C4-2B (cell line): ENCODE results near the gene EGLN1.

Experiments
- ZFX ChIP-seq: fragments of 450-650 bp; IDR thresholded peaks from 2 replicates; pipeline ENCODE4 v1.6.1; 2017
- TF ChIP-seq, protein P1 (sequence below): fragments of 450-650 bp; conservative IDR thresholded peaks from 2 replicates; pipeline ENCODE4 v1.5.1; 2017; ENCODE audit warnings: mild to moderate bottlenecking

- TF ChIP-seq, protein P1, sequence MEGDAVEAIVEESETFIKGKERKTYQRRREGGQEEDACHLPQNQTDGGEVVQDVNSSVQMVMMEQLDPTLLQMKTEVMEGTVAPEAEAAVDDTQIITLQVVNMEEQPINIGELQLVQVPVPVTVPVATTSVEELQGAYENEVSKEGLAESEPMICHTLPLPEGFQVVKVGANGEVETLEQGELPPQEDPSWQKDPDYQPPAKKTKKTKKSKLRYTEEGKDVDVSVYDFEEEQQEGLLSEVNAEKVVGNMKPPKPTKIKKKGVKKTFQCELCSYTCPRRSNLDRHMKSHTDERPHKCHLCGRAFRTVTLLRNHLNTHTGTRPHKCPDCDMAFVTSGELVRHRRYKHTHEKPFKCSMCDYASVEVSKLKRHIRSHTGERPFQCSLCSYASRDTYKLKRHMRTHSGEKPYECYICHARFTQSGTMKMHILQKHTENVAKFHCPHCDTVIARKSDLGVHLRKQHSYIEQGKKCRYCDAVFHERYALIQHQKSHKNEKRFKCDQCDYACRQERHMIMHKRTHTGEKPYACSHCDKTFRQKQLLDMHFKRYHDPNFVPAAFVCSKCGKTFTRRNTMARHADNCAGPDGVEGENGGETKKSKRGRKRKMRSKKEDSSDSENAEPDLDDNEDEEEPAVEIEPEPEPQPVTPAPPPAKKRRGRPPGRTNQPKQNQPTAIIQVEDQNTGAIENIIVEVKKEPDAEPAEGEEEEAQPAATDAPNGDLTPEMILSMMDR = no peak
- TF ChIP-seq ZFX = no peak
Measured at GRCh38 chr1:231318568-231318967, 103.5 kb downstream of the EGLN1 start.
